Smooth muscle cell (in vitro differentiated cells): ENCODE measurements around the gene STRADA. TPM values are rescaled to one million over a fixed set of nuclear protein-coding genes. Genes with fewer than 3 reads are reported as not detected.

Experiments used
- DNase-seq: peaks from one replicate; lab custom pipeline; 2025; ENCODE audit not compliant: unreplicated experiment; lab: John Stamatoyannopoulos, UW
- H2AFZ ChIP-seq: fragments of 200-600 bp; sonication (generic); 2 replicates; pipeline ENCODE4 v1.6.0; 2016; ENCODE audit warnings: antibody characterized with exemption, low read depth, mild to moderate bottlenecking
- H3F3A ChIP-seq: fragments of 200-600 bp; sonication (generic); 2 replicates; pipeline ENCODE4 v1.6.0; 2017; ENCODE audit warnings: antibody characterized with exemption, low read depth
- H3K27ac ChIP-seq: fragments of 200-600 bp; sonication (generic); 2 replicates; pipeline ENCODE4 v1.5.1; 2016; ENCODE audit warnings: low read depth, mild to moderate bottlenecking
- H3K27me3 ChIP-seq: fragments of 200-600 bp; sonication (generic); 2 replicates; pipeline ENCODE4 v1.6.1; 2016; ENCODE audit warnings: low read depth, mild to moderate bottlenecking
- H3K36me3 ChIP-seq: fragments of 200-600 bp; sonication (generic); 2 replicates; pipeline ENCODE4 v1.5.1; 2016; ENCODE audit warnings: low read depth
- H3K4me1 ChIP-seq: fragments of 200-600 bp; sonication (generic); 2 replicates; pipeline ENCODE4 v1.5.1; 2016; ENCODE audit warnings: low read depth
- H3K4me2 ChIP-seq: fragments of 200-600 bp; sonication (generic); 2 replicates; pipeline ENCODE4 v1.6.0; 2016; ENCODE audit warnings: mild to moderate bottlenecking
- H3K4me3 ChIP-seq: fragments of 200-600 bp; sonication (generic); 2 replicates; pipeline ENCODE4 v1.5.1; 2016; ENCODE audit warnings: mild to moderate bottlenecking
- H3K79me2 ChIP-seq: fragments of 200-600 bp; sonication (generic); 2 replicates; pipeline ENCODE4 v1.6.0; 2016; ENCODE audit warnings: low read depth, mild to moderate bottlenecking
- H3K9ac ChIP-seq: fragments of 200-600 bp; sonication (generic); 2 replicates; pipeline ENCODE4 v1.6.0; 2016; ENCODE audit warnings: low read depth
- H3K9me3 ChIP-seq: fragments of 200-600 bp; sonication (generic); replicated peaks from 2 replicates; pipeline ENCODE4 v1.5.1; 2016; ENCODE audit warnings: low read depth
- H4K20me1 ChIP-seq: fragments of 200-600 bp; sonication (generic); 2 replicates; pipeline ENCODE4 v1.6.0; 2016; ENCODE audit warnings: low read depth
- WGBS: methylation state at CpG from one replicate; pipeline ENCODE4 v1.1.7; 2016; ENCODE audit warnings: low lambda C conversion rate; 5-methylcytosine and 5-hydroxymethylcytosine counted together
- polyA plus RNA-seq: library from polyadenylated mRNA; unstranded; fragments of >200 nt; fragmentation: Nextera tagmentation; extraction: Ambion mirVana; gene quantifications from 2 replicates; pipeline ENCODE4 v1.2.1, GENCODE V29; 2016
- total RNA-seq: library from RNA; depleted of rRNA; stranded (reverse); fragments of >200 nt; gene quantifications from 2 replicates; pipeline ENCODE4 v1.2.3, GENCODE V29; 2014
- TF ChIP-seq, protein P1 (sequence below): fragments of 200-600 bp; sonication (generic); IDR thresholded peaks from 2 replicates; pipeline ENCODE4 v1.5.1; 2017; ENCODE audit warnings: borderline replicate concordance, mild to moderate bottlenecking, antibody characterized with exemption; ENCODE audit not compliant: insufficient read depth, poor library complexity, severe bottlenecking

STRADA gene
- total and polyA plus RNA-seq, 2 experiments from 2014 or later = 13.6 to 26.8 TPM

DNA sequence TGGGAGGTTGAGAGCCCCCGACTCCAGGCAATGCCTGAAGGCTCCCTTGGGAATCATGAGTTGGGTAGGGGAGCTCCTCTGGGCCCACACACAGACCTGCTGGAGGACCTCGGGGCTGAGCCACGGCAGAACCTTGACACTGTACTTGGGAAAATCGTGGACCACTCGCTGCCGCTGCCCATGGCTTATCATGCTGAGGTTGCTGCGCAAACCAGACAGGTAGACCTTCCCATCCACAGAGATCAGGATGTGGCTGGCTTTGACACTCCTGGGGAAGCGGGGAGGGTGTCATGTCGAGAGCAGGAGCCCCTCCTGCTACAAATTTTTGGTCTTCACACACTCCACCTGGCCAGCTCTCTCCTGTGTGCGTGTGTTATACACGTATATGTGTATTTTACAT is 34.4 kb downstream of the STRADA start:
- Histone ChIP-seq H3K4me3 (no peak overlapping the region), H3K9ac (no peak overlapping the region), H3K27me3 (no peaks in the 10 kb centered on the region), H3F3A (no peaks in the 10 kb centered on the region), H3K27ac (no peak overlapping the region), H3K4me2 (no peak overlapping the region), H3K4me1 (no peaks in the 10 kb centered on the region), H3K79me2 (no peaks in the 10 kb centered on the region), H3K36me3 (no peaks in the 10 kb centered on the region), H2AFZ (no peak overlapping the region), H4K20me1 (no peaks in the 10 kb centered on the region), H3K9me3 (no peaks in the 10 kb centered on the region)
- 97% methylated on average over 11 of the region's 11 CpGs for WGBS
- TF ChIP-seq, protein P1, sequence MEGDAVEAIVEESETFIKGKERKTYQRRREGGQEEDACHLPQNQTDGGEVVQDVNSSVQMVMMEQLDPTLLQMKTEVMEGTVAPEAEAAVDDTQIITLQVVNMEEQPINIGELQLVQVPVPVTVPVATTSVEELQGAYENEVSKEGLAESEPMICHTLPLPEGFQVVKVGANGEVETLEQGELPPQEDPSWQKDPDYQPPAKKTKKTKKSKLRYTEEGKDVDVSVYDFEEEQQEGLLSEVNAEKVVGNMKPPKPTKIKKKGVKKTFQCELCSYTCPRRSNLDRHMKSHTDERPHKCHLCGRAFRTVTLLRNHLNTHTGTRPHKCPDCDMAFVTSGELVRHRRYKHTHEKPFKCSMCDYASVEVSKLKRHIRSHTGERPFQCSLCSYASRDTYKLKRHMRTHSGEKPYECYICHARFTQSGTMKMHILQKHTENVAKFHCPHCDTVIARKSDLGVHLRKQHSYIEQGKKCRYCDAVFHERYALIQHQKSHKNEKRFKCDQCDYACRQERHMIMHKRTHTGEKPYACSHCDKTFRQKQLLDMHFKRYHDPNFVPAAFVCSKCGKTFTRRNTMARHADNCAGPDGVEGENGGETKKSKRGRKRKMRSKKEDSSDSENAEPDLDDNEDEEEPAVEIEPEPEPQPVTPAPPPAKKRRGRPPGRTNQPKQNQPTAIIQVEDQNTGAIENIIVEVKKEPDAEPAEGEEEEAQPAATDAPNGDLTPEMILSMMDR = no peak
- no peak for DNase-seq

DNA sequence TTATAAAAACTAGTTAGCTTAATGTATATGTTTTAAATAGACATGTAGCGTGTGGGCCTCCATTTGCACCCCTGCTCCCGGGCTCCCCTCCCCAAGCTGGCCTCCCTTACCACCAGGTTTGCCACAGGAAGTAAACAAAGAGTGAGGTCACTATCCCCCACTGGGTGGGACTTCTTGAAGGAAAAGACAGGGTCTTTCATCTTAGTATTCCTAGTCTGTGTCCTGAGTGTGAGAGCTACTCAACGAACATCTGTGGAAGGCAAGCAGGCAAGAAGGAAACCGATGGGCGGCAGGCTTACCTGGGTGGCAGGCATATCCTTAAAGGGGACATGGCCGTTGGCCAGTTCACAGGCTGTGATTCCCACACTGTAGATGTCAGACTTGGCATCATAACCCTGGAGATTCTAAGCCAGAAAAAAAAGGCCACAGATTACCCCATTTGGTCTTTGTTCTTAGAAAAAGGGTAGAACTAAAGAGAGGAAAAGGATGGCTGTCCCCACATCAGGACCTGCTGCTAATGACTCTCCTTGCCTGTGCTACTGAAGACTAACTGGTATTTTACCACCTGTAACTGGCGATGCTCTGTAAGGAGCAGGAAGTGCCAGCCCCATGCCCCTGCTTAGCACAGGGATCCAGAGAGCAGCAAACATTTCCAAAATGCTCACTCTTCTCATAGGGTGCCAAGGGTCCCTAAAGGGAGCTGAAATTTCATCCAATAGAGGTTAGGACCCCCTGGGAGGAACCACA is 35.1 kb downstream of the STRADA start:
- TF ChIP-seq, protein P1 = no peak

DNA sequence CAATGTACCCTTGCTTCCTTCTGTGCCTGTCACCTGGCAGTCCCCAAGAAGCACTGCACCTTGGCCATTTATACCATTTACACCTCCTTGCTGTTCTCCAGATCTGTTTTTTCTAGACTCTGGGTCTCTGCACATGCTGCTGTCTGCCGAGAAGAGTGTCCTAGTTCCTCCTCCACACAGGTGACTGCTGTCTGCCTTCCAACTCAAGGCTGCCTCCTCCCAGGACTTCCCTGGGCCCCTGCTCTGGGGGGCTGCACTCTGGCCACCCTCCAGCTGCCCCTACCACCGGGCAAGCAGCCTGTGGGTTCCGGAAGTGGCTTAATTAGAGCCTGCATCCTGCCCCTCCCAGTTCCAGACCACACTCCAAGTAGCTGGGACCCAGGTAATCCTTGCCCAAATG is 35.9 kb downstream of the STRADA start:
- no peak overlapping the region for H3K4me3 ChIP-seq
- H3K4me1 ChIP-seq = peaks cover 6% of the 10 kb centered on the region
- H2AFZ ChIP-seq = no peak overlapping the region
- no peak overlapping the region for H3K9ac ChIP-seq
- H3K4me2 ChIP-seq = no peak overlapping the region
- DNase-seq = no peak
- H3F3A ChIP-seq = no peaks in the 10 kb centered on the region
- no peaks in the 10 kb centered on the region for H3K9me3 ChIP-seq
- H3K27me3 ChIP-seq = no peaks in the 10 kb centered on the region
- TF ChIP-seq, protein P1 = no peak
- peaks cover 6% of the 10 kb centered on the region for H4K20me1 ChIP-seq
- no peaks in the 10 kb centered on the region for H3K79me2 ChIP-seq
- 83% methylated on average over 3 of the region's 3 CpGs for WGBS
- H3K36me3 ChIP-seq = no peaks in the 10 kb centered on the region
- H3K27ac ChIP-seq = no peak overlapping the region

More for the DNA sequence above, 35.1 kb downstream of the STRADA start:
- peaks cover 1% of the 10 kb centered on the region for H4K20me1 ChIP-seq
- H3K36me3 ChIP-seq = no peaks in the 10 kb centered on the region
- H3K4me2 ChIP-seq = no peak overlapping the region
- H3K9me3 ChIP-seq = no peaks in the 10 kb centered on the region
- peaks cover 2% of the 10 kb centered on the region for H3K4me1 ChIP-seq
- no peaks in the 10 kb centered on the region for H3F3A ChIP-seq
- no peak overlapping the region for H3K27ac ChIP-seq
- H3K4me3 ChIP-seq = no peak overlapping the region
- DNase-seq = no peak
- no peaks in the 10 kb centered on the region for H3K79me2 ChIP-seq
- H3K27me3 ChIP-seq = no peaks in the 10 kb centered on the region
- 97% methylated on average over 7 of the region's 7 CpGs for WGBS
- no peak overlapping the region for H3K9ac ChIP-seq
- H2AFZ ChIP-seq = no peak overlapping the region

DNA sequence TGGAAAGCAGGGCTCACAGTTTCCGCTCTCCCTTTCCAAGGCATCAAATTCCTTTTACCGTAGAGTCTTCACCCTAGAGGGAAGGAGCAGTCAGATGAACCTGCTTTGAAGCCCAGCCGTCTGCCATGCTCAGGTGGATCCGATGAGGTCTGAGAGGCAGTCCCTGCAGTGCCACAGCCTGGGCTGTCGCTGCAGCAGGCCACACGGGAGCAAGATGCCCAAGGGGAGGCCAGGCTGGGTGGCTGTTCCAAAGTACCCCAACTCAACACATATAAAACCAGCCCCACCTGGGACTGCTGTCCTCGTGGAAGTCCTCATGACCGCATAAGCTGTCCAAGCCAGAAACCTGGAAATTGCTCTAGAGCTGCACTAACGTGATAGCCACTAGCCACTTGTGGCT is 36.8 kb downstream of the STRADA start:
- 92% methylated on average over 9 of the region's 9 CpGs for whole genome bisulfite sequencing
- DNase-seq = no peak
- Histone ChIP-seq H3K4me2 (no peak overlapping the region), H3K9ac (no peak overlapping the region), H3K4me3 (no peak overlapping the region), H4K20me1 (peaks cover 6% of the 10 kb centered on the region), H3K9me3 (no peaks in the 10 kb centered on the region), H3K79me2 (no peaks in the 10 kb centered on the region), H3K36me3 (no peaks in the 10 kb centered on the region), H3K4me1 (peaks cover 6% of the 10 kb centered on the region), H3K27ac (no peak overlapping the region), H2AFZ (no peak overlapping the region), H3K27me3 (no peaks in the 10 kb centered on the region), H3F3A (no peaks in the 10 kb centered on the region)
- TF ChIP-seq, protein P1 = no peak
